GM12892 (cell line): ENCODE results near the gene ARHGEF4.

ENCODE experiments used
- POLR2A ChIP-seq: IDR thresholded peaks from 2 replicates; pipeline ENCODE4 v1.6.1; 2011; ENCODE audit warnings: low read depth, low read length, control low read depth
- POLR2AphosphoS5 ChIP-seq: IDR thresholded peaks from 2 replicates; pipeline ENCODE4 v1.6.1; 2011; ENCODE audit warnings: low read depth, low read length, control low read depth
- TAF1 ChIP-seq: IDR thresholded peaks from 2 replicates; pipeline ENCODE4 v1.6.1; 2011; ENCODE audit warnings: low read depth, mild to moderate bottlenecking, control low read depth, low read length, borderline replicate concordance

- TF ChIP-seq POLR2A (no peak), POLR2AphosphoS5 (no peak), TAF1 (no peak)
Observed at GRCh38 chr2:130841741-130842365, 5.1 kb downstream of the ARHGEF4 start.
